ENCODE results near the gene FKBP5.
"Not testable (repeated sequence)": the region's sequence is repeated elsewhere in the genome, so short reads cannot be mapped to it uniquely, and the experiment has no call there.

Gene FKBP5

DNA sequence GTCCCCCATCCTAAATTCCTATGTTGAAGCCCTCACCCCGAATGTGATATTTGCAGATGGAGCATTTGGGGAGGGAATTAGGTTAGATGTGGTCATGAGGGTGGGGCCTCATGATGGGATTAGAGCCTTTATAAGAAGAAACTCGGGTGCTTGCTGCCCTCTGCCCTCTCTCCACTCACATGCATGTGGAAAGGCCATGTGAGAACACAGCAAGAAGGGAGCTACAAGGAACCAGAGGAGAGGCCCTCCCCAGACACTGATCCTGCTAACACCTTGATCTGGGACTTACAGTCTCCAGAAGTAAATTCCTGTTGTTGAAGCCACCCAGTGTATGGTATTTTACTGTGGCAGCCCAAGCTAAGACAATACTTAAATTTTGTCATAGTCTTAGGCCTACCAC lies 106.4 kb downstream of the FKBP5 start:
- no peak for DNase-seq

DNA sequence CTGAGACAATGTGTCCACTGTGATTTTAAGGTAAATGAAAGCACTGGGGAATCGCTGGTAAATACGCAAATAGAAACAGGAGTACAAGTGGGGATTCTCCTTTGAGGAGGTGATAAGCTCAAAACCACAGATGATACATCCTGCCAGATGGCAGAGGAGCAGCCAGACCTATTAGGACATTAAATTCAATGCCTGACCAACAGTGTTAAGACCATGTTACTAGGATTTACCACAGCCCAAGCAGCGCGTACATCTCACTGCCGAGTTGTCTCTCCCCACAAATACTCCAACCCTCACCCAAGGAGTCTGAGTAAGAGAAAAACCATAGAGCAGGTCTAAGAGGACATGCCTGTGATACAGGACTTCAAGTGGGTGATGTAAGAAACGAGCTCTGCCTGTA lies 107.1 kb downstream of the FKBP5 start:
- peak; percentile 65 for DNase-seq

DNA sequence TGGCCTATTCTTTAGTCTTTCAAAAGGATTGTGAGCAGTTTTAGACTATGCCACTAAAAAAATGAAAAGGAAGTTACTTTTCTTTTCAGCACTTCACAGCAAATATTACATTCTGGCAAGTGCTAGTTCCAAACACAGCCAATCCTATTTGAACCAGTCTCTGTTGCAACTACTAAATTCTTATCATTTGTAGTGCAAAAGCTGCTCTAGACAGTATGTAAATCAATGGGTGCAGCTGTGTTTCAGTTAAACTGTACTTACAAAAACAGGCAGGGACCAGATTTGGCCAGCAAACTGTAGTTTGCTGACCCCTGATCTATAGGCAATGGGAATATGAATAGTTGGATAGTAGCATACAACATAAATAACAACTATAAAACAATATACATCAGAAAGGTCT lies 107.9 kb downstream of the FKBP5 start:
- DNase-seq: no peak

DNA sequence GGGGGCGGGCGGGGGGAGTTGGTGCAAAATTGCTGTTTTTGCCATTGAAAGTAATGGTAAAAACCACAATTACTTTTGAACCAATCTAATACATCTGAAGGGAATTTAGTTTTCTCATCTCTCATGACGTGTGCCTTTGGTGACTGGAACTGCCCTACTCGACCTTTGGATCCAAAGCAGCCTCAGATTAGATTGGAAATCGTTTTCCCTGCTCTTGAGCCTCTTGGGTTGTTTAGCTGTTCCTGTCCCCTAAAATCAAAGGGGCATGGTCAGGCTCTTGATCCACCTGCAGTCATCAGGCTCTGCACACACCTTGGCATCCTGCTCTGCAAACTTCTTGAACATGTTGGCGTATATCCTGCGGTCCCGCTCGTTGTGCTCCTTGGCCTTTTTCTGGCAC lies 112.0 kb downstream of the FKBP5 start:
- DNase-seq: no peak

DNA sequence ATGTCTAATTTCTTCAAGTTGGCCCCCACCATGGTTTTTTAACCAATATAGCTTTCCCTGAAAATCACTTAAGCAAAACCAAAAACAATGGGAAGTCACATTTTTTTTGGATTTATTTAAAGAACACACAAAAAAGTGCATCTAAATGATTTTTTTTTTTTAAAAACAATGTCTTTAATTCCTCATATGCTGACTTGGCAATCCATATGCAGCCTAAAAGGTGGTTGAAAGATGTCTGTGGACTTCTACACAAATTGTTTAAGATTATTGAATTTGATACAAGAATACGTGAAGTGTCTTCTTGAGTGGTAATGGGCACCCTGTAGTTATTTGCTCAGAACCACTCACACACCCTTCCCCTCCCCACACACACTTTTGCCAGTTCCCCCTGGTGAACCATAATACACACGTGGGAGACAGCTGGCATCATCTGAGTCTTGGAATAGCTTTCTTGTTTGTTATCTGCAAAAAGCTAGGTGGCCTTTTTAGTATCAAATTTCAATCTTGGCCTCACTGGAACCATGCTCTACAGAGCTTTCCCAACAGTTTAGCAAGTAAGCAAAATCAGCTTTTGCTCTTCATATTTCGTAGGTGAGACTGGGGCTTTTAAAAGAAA lies 115.1 kb downstream of the FKBP5 start:
- peak; percentile 39 for DNase-seq

DNA sequence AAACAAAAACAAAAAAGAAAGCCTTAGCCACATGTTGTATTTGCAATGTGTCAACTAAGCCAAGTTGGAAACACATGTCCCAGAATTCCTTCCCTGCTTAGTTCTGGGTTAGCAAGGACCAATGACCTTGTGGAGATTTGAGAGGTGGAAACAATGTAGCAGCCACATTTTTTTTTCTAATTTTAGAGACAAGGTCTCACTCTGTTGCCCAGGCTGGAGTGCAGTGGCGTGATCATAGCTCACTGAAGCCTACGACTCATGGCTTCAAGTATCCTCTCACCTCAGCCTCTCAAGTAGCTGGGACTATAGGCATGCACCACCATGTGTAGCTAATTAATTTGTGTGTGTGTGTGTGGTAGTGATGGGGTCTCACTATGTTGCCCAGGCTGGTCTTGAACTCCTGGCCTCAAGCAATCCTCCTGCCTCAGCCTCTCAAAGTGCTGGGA lies 117.8 kb downstream of the FKBP5 start:
- not testable (repeated sequence) for DNase-seq

DNA sequence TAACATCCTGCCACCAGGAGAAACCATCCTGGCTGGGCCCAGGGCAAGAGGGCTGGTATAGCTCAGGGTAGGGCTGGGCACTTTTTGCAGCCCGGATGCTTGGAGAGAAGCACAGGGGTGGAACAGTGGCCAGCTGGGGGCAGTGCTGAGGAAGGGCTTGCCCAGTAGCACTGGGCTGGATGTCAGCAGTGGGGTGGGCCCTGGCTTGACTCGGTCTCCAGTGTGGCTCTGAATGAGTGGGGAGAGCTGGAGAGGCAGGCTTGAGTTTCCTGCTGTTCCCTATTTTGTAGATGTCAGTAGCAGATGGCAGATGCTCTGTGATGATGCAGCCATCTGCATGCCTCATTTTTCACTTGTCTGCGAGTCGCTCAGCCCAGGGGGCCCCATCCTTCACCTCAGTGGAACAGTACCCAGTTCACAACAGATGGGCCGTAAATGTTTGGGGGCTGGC lies 119.7 kb downstream of the FKBP5 start:
- peak; percentile 94 for DNase-seq

DNA sequence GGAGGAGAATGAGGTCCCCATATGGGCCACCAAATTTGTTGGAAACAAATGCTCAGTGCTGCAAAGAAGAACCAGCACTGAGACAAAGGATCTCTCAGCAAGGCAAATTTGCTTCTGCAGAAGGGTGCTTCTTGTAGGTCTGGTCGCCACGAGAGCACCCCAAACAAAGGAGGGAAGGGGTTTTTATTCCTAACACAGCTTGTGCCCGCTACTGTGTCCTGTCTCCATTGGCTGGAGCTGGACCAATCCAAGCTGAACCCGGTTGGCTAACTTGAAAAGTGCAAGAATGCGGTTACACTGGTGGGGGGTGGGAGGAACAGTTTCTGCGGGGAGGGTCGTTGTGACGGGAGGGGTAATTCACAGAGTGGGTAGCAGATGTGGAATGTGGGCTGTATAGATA lies 121.9 kb downstream of the FKBP5 start:
- DNase-seq: no peak

DNA sequence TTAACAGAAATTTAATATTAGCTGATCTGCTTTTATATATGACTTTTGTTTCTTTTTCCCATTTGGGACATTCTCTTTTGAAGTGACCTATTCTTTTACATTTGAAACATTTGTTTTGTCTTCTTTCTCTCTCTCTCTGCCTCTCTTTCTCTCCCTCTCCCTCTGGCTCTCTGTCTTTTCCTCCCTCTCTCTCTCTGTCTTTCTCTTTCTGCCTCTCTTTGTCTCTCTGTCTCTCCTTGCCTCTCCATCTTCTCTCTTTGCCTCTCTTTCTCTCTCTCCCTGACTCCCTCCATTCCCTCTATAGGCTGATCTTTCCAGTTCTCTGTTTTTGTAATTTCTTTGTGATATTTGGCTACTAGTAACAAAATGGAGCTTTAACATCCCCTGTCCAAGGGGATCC lies 124.0 kb downstream of the FKBP5 start:
- no peak for DNase-seq

DNA sequence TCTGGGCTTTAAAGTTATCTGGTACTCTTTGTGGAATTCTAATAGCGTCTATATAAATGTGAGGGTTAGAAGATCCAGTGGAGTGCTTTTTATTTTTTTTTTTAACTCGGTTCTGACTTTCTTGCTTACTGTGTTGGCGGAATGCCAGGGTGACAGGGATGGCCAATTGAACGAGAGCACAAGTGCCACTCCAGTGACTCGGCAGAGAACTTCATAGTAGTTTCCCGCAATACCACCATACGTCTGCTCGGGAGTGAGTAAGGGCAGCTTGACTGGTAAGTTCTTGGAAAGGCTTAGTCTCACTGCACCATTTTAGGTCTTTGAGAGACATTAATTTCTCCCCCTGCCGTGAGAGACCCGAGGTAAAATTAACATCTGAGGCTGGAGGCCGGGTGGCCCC lies 126.7 kb downstream of the FKBP5 start:
- DNase-seq: no peak

DNA sequence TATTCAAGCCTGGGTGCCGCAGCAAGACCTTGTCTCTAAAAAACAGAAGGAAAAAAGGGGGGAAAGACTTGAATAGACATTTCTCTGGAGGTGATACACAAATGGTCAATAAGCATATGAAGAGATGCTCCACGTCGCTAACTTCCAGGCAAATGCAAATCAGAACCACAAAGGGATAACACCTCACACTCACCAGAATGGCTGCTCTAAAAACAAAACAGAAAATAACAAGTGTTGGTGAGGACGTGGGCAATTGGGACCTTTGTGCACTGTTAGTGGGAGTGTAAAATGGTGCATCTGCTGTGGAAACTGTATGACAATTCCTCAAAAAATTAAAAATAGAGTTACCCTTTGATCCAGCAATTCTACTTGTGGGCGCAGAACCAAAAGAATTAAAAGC lies 127.6 kb downstream of the FKBP5 start:
- no peak for DNase-seq

DNA sequence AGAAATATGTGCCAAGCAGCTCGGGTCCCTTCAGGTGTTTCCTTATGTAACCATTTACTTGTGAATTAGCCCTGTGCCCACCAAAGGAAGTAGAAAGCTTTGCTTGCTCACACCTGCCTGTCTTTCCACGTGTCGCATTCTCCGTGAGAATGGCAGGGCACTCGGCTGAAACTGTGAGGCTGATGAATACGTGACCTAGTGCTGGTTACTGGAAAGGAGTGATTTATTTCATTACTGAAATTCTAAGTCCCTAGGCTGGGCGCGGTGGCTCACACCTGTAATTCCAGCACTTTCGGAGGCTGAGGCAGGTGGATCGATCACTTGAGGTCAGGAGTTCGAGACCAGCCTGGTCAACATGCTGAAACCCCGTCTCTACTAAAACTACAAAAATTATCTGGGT lies 130.1 kb downstream of the FKBP5 start:
- no peak for DNase-seq

DNA sequence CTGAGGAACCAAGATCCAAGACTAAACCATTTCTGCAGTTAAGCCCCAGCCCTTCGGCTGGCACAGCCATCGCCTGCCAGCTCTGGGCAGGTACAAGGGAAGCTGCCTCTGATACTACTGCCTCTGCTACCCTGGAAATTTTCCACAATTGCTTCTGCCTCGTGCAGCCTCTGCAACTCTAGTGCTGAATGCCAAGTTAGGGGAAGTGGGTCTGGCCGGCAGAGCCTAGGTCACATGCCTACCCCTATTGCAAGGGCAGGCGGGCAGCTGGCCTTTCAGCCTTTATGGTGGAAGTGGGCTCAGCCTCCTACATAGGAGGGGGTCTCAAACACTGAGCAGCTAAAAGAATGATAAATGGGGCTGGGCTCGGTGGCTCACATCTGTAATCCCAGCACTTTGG lies 131.5 kb downstream of the FKBP5 start:
- no peak for DNase-seq

DNA sequence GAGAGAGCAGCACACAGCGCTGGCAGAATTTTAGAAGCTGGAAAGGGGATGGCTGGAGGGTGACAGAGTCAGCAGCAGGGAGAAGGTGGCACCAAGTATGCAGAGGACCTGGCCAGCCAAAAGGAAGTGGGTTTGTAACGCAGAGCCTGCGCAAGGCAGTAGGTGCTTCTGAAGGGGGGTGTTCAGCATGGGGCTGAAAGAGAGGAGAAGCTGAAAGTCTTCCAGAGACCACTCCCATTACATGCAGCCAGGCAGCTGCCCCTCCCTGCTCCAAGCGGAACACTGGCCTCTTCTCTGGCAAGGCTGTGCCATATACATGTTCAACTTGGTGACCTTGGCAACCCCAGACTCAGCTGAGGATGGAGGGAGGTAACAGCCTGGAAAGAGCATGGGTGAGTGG lies 133.9 kb downstream of the FKBP5 start:
- DNase-seq: no peak

DNA sequence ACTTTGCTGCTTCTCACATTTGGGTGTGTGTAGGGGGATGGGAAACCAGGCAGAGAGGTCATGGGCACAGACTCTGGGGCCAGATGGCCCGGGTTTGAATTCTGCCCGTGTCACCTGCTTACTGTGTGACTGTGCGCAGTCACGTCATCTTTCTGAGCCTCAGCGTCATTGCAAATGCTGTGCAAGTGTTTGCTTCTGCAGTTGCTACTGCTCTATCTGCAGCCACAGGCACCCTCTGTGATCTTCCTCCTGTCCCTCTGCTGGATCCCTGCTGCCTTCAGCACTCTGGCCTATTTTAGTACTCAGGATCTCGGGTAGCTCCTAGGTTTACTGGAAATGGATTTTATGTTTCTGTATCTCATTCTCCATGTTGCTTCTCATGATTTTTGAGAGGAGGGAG lies 135.4 kb downstream of the FKBP5 start:
- no peak for DNase-seq

DNA sequence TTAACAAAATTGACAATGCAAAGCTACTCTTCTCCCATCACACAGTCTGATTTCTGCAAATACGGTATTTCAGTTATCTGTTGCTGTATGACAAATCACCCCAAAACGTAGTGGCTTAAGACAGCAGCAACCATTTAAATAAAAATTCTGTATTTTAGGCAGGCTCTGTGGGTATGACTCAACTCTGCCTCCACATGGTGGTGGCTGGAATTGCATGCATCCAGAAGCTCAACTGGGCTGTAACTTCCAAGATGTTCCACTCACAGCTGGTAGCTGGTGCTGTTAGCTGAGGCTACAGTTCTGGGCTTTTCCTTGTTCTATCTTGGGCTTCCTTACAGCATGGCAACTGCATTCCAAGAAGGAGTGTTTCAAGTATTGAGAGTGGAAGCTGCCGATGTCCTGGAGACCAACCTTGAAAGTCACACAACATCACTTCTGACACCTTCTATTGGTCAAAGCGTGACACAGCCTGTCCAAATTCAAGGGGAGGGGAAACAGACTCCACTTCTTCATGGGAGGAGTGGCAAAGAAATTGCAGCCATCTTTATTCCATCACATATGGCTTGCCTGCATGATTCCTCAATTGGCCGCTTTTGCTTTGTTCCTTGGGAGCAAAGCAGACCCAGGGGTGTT lies 136.3 kb downstream of the FKBP5 start:
- no peak for DNase-seq

DNA sequence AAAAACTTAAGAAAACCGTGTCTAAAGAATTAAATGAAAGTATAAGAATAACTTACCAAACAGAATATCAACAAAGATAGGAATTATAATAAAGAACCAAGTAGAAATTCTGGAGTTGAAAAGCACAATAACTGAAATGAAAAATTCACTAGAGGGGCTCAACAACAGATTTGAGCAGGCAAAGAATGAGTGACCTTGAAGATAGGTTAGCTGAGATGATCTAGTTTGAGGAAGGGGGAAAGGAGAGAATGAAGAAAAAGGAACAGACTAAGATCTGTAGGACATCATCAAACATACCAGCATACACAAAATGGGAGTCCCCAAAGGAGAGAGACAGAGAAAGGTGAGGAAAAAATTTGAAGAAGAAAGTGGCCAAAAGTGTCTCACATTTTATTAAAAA lies 138.3 kb downstream of the FKBP5 start:
- DNase-seq: no peak

DNA sequence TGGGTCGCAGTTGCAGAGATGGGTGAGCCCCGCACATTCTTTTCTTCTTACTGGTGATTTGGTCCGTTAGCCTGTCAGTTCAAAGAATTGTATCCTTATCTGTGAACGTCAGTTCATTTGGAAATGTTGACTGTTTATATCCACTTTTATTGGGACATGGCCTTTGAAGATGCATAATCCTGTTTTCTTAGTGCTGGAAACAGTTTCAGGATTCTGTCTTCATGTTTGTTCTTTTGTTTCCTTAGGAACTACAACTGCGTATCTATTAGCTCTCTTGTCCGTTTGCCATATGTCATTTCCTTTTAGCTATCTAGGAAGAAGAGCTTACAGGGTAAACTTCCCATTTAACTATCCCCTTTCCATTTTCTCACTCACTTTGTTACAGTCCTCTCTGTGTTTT lies 141.0 kb downstream of the FKBP5 start:
- no peak for DNase-seq

DNA sequence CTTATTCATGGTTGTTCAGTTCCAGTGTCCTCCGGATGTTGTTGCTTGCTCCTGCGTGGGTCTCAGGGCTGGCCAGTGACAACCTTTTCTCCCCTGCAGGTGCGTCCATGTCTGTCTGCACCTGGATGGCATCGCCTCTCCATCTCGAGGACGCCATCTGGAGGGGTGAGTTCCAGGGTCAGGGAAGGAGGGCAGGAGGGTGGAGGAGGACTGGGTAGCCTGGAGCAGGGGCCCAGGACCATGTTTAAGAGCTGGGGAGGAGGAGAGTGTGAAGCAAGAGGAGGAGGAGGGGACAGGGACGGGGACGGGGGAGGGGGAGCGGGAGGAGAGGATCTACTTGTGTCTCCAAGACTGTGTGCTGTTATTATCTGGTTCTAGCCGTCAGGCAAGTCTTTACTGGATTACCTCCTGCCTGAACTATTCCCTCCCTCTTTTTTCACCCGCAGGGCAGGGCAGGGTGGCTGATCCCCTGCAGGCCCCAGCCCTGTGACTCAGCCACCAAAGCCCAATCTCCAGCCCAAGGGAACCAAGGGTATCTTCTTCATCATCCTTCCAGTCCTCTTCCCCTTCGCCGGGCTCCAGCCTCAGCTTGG lies 143.8 kb downstream of the FKBP5 start:
- DNase-seq: no peak

DNA sequence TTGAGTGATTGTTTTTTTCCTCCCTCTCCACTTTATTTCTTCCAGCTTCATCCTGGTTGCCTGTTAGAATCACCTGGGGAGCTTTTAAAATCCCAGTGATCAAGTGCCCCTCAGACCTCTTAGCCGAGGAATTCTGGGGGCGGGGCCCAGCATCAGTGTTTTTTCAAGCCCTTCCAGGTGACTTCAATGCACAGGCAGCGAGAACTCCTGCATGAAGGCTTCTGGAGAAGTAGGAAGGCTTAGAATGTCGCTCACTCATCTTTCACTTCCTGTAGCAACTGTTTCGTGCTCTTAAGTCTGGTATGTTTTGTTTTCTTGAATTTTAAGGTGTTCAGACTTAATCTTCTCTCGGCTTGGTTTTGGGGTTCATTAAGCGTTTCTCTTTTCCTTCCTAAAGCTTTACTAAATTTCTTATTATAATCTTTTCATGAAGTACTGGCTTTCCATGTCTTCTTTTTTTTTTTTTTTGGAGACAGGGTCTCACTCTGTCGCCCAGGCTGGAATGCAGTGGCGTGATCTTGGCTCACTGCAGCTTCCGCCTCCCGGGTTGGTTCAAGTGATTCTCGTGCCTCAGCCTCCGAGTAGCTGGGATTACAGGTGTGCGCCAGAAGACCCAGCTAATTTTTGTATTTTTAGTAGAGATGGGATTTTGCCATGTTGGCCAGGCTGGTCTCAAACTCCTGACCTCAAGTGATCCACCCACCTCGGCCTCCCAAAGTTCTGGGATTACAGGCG lies 145.1 kb downstream of the FKBP5 start:
- DNase-seq: no peak

DNA sequence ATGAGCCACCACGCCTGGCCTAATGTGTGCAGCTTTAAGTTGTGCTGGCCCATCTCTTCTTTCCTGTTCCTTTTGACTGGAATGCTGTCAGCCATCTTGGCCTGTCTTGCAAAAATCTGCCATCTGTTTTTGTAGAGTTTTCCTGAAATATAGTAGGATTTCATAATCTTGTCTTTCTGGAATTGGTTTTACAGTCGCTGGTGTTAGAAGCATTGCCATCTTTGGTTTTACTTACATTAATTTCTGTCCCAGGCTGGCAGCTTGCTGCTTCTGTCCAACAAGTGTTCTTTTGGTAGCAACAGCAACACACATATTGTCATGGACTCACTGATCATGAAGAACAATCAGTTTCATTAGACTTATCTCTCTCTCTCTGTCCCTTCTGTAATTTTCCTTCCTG lies 146.9 kb downstream of the FKBP5 start:
- no peak for DNase-seq

DNA sequence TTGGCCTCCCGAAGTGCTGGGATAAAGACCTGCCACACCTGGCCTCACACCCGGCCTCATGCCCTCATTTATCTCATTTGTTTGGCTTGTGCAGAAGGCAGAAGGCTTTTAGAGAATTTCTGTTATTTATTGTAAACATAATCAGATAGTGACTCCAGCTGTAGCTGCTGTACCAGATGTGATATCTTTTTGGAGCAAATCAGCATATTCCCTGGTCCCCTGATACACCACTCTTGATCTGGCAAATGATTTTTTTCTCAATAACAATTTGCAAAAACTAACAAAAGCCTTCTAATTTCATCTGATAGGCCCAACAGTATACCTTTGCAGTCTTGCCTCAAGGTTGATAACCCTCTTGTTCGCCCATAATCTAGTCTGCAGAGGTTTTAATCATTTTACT lies 149.5 kb downstream of the FKBP5 start:
- no peak for DNase-seq

DNA sequence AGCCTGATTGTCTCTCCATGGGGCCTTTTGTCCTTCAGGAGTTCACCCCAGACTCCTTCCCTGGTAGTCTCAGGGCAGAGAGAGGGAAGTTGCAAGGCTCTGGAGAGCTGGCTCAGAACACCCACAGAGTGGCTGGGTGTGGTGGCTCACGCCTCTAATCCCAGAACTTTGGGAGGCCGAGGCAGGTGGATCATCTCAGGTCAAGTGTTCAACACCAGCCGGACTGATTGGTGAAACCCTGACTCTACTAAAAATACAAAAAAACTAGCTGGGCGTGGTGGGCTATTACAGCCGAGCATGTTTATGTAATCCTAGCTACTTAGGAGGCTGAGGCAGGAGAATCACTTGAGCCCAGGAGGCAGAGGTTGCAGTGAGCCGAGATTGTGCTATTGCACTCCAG lies 152.9 kb downstream of the FKBP5 start:
- not testable (repeated sequence) for DNase-seq

Data from NCI-H524 treated with DMSO at 0.1 percent for 48 hours (cell line).